GM23338 (cell line): ENCODE data around the gene CLEC11A. TPM values are rescaled to one million over a fixed set of nuclear protein-coding genes. Genes with fewer than 3 reads are reported as not detected.

Experiments
- ATAC-seq: fragments of 200-7000 bp; cut with Tn5 transposase; 3 replicates; pipeline ENCODE4 v1.9.1; 2020
- DNase-seq: peaks from one replicate; pipeline ENCODE4 v3.0.0-alpha.2; 2015; ENCODE audit warnings: low spot score
- H2AFZ ChIP-seq: fragments of 200-600 bp; sonication (generic); 2 replicates; pipeline ENCODE4 v1.8.0; 2016; ENCODE audit warnings: antibody characterized with exemption, mild to moderate bottlenecking, moderate library complexity
- H3F3A ChIP-seq: fragments of 200-600 bp; sonication (generic); replicated peaks from 2 replicates; pipeline ENCODE4 v1.8.0; 2017; ENCODE audit warnings: antibody characterized with exemption, mixed run types, low read depth
- H3K27ac ChIP-seq: fragments of 200-600 bp; sonication (generic); 2 replicates; pipeline ENCODE4 v1.6.1; 2016; ENCODE audit warnings: low read depth
- H3K27me3 ChIP-seq: fragments of 200-600 bp; sonication (generic); 2 replicates; pipeline ENCODE4 v1.8.0; 2016; ENCODE audit warnings: mild to moderate bottlenecking, mixed run types, moderate library complexity; ENCODE audit not compliant: insufficient read depth
- H3K36me3 ChIP-seq: fragments of 200-600 bp; sonication (generic); 2 replicates; pipeline ENCODE4 v1.8.0; 2016; ENCODE audit warnings: mild to moderate bottlenecking; ENCODE audit not compliant: insufficient read depth
- H3K4me1 ChIP-seq: fragments of 200-600 bp; sonication (generic); 2 replicates; pipeline ENCODE4 v1.8.0; 2016; ENCODE audit warnings: mild to moderate bottlenecking, moderate library complexity; ENCODE audit not compliant: insufficient read depth
- H3K4me2 ChIP-seq: fragments of 200-600 bp; sonication (generic); 2 replicates; pipeline ENCODE4 v1.7.1; 2017; ENCODE audit warnings: mixed run types
- H3K4me3 ChIP-seq: fragments of 200-600 bp; sonication (generic); 2 replicates; pipeline ENCODE4 v1.6.1; 2016; ENCODE audit warnings: mixed run types
- H3K79me2 ChIP-seq: fragments of 200-600 bp; sonication (generic); replicated peaks from 2 replicates; pipeline ENCODE4 v1.8.0; 2017; ENCODE audit warnings: mild to moderate bottlenecking; ENCODE audit not compliant: insufficient read depth
- H3K9me2 ChIP-seq: fragments of 200-600 bp; sonication (generic); 2 replicates; pipeline ENCODE4 v1.8.0; 2017; ENCODE audit not compliant: insufficient read depth
- H4K20me1 ChIP-seq: fragments of 200-600 bp; sonication (generic); replicated peaks from 2 replicates; pipeline ENCODE4 v1.8.0; 2017; ENCODE audit warnings: mild to moderate bottlenecking; ENCODE audit not compliant: insufficient read depth
- H3K27ac Mint-ChIP-seq: 2 replicates; pipeline ENCODE4 v1.8.0; 2020; ENCODE audit warnings: inconsistent platforms, mild to moderate bottlenecking, moderate library complexity, mixed read lengths
- H3K27me3 Mint-ChIP-seq: 3 replicates; pipeline ENCODE4 v1.8.0; 2022; ENCODE audit warnings: low read depth, mild to moderate bottlenecking, moderate library complexity, mixed read lengths, inconsistent platforms; ENCODE audit not compliant: insufficient read depth, poor library complexity
- H3K36me3 Mint-ChIP-seq: 3 replicates; pipeline ENCODE4 v1.8.0; 2021; ENCODE audit warnings: low read depth, mild to moderate bottlenecking, inconsistent platforms, moderate library complexity, mixed read lengths
- H3K4me1 Mint-ChIP-seq: 3 replicates; pipeline ENCODE4 v1.8.0; 2020; ENCODE audit warnings: mild to moderate bottlenecking, inconsistent platforms, mixed read lengths
- H3K4me3 Mint-ChIP-seq: 3 replicates; pipeline ENCODE4 v1.8.0; 2021; ENCODE audit warnings: moderate library complexity, mild to moderate bottlenecking, inconsistent platforms, mixed read lengths
- H3K9me3 Mint-ChIP-seq: 3 replicates; pipeline ENCODE4 v1.8.0; 2020; ENCODE audit warnings: moderate library complexity, mild to moderate bottlenecking, inconsistent platforms, mixed read lengths
- CREB1 ChIP-seq: fragments of 250-450 bp; sonication (Bioruptor Pico); IDR thresholded peaks from 2 replicates; pipeline ENCODE4 v1.5.0; 2020; ENCODE audit warnings: low read depth, mild to moderate bottlenecking, moderate library complexity
- ETS1 ChIP-seq: IDR thresholded peaks from 2 replicates; pipeline ENCODE4 v1.6.1; 2016; ENCODE audit warnings: antibody characterized with exemption
- EZH2 ChIP-seq: fragments of 200-600 bp; sonication (generic); IDR thresholded peaks from one replicate; pipeline ENCODE4 v1.8.0; 2017; ENCODE audit warnings: antibody characterized with exemption, mild to moderate bottlenecking, low read depth; ENCODE audit not compliant: unreplicated experiment
- EZH2phosphoT487 ChIP-seq: fragments of 200-600 bp; sonication (generic); IDR thresholded peaks from one replicate; pipeline ENCODE4 v1.8.1; 2018; ENCODE audit warnings: antibody characterized with exemption; ENCODE audit not compliant: unreplicated experiment
- POLR2AphosphoS5 ChIP-seq: IDR thresholded peaks from 2 replicates; pipeline ENCODE4 v1.6.1; 2016; ENCODE audit warnings: antibody characterized with exemption, low read depth
- STAT1 ChIP-seq: IDR thresholded peaks from one replicate; pipeline ENCODE4 v1.6.1; 2016; ENCODE audit warnings: antibody characterized with exemption; ENCODE audit not compliant: unreplicated experiment
- ZNF114 ChIP-seq: fragments of 250-450 bp; sonication (Bioruptor Pico); IDR thresholded peaks from 2 replicates; pipeline ENCODE4 v1.5.0; 2020; ENCODE audit warnings: mild to moderate bottlenecking, moderate library complexity
- ZNF331 ChIP-seq: fragments of 250-450 bp; sonication (Bioruptor Pico); IDR thresholded peaks from 2 replicates; pipeline ENCODE4 v1.5.0; 2020; ENCODE audit warnings: low read depth, mild to moderate bottlenecking, moderate library complexity
- ZNF462 ChIP-seq: fragments of 250-450 bp; sonication (Bioruptor Pico); IDR thresholded peaks from 2 replicates; pipeline ENCODE4 v1.5.0; 2020; ENCODE audit warnings: mild to moderate bottlenecking, moderate library complexity
- polyA plus RNA-seq: library from polyadenylated mRNA; unstranded; fragments of >200 nt; fragmentation: Nextera tagmentation; extraction: Ambion mirVana; gene quantifications from 2 replicates; pipeline ENCODE4 v1.2.1, GENCODE V29; 2016
- total RNA-seq: library from RNA; depleted of rRNA; stranded (reverse); fragments of >200 nt; shearing (Covaris generic); gene quantifications from 2 replicates; pipeline ENCODE4 v1.2.3, GENCODE V29; 2014
- TF ChIP-seq, protein P1 (sequence below), 2 experiments: fragments of 200-600 bp in 1 of 2; sonication (generic) in 1 of 2; conservative IDR thresholded peaks; 2 replicates each; pipeline versions ENCODE4 v1.5.1 to v1.6.1; 2016 to 2017; ENCODE audit warnings: antibody characterized with exemption in 2 of 2, low read depth in 2 of 2, mild to moderate bottlenecking in 2 of 2, moderate library complexity in 1 of 2

CLEC11A gene
- total and polyA plus RNA-seq, 2 experiments from 2014 or later: 8.0 to 15.5 TPM

DNA sequence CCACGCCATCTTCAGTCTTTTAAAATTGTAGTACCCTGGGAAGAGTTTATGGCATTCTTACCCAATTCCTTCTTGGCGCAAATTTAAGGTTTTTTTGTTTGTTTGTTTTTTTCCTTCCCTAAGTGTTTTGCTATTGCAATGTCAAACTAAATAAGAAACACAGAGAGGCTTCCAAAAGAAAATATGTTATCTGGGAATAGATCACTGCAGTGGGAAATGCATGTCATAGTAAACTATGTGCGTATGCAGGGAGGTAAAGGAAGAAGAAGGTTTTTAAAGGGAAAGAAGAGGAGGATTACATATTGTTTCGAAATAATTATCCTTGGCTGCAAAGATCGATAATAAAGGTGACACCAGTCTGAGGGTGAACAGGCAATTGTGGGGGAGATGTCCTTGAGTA is 13.2 kb downstream of the CLEC11A start (continued):
- TF ChIP-seq ZNF462 (CRISPR knock-in tag): no peak

GRCh38 chr19:50739132-50739913 is 16.2 kb downstream of the CLEC11A start:
- Histone ChIP-seq H3K4me1 (no peaks in the 10 kb centered on the region), H3K79me2 (no peaks in the 10 kb centered on the region), H3F3A (no peaks in the 10 kb centered on the region), H3K4me3 (no peak overlapping the region), H3K27ac (no peak overlapping the region), H3K36me3 (no peaks in the 10 kb centered on the region), H2AFZ (no peak overlapping the region), H3K27me3 (no peaks in the 10 kb centered on the region), H3K4me2 (no peak overlapping the region), H4K20me1 (no peaks in the 10 kb centered on the region), H3K9me2 (no peaks in the 10 kb centered on the region)
- peaks cover 99% of the 10 kb centered on the region for H3K9me3 Mint-ChIP-seq
- H3K27me3 Mint-ChIP-seq: peaks cover 4% of the 10 kb centered on the region
- DNase-seq: no peak
- H3K4me3 Mint-ChIP-seq: no peak overlapping the region
- H3K27ac Mint-ChIP-seq: no peak overlapping the region
- TF ChIP-seq STAT1: no peak
- H3K4me1 Mint-ChIP-seq: no peaks in the 10 kb centered on the region
- ATAC-seq: no peak
- peaks cover 42% of the 10 kb centered on the region for H3K36me3 Mint-ChIP-seq

DNA sequence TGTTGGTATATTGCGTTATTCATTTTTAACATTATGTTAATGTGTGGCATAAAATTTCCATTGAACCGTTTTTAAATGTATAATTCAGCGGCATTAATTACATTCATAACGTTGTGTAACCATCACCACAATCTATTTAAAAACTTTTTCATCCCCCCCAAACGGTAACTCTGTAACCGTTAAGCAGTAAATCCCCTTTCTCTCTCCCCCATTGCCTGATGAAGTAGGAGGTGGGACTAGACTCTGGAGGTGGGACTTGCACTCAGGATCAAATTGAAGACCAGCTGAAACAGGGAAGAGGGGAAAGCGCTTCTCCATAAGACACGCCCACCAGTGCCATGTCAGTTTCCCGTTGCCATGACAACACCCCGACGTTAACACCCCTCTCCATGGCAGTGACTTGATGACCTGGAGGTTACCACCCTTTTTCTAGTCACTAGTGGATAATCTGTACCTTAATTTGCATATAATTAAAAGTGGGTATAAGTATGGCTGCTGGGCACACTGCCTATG is 16.8 kb downstream of the CLEC11A start:
- H3K79me2 ChIP-seq: no peaks in the 10 kb centered on the region
- no peak for ATAC-seq
- peaks cover 42% of the 10 kb centered on the region for H3K36me3 Mint-ChIP-seq
- no peaks in the 10 kb centered on the region for H3K9me2 ChIP-seq
- no peaks in the 10 kb centered on the region for H3K4me1 Mint-ChIP-seq
- no peak overlapping the region for H3K4me3 ChIP-seq
- no peak overlapping the region for H3K4me2 ChIP-seq
- H3K4me1 ChIP-seq: no peaks in the 10 kb centered on the region
- no peak overlapping the region for H2AFZ ChIP-seq
- H4K20me1 ChIP-seq: no peaks in the 10 kb centered on the region
- H3K27me3 ChIP-seq: no peaks in the 10 kb centered on the region
- H3K27ac Mint-ChIP-seq: no peak overlapping the region
- no peak overlapping the region for H3K4me3 Mint-ChIP-seq
- H3K27me3 Mint-ChIP-seq: peaks cover 4% of the 10 kb centered on the region
- H3F3A ChIP-seq: no peaks in the 10 kb centered on the region
- H3K27ac ChIP-seq: no peak overlapping the region
- peak; percentile 85 for DNase-seq
- no peaks in the 10 kb centered on the region for H3K36me3 ChIP-seq
- H3K9me3 Mint-ChIP-seq: peaks cover 99% of the 10 kb centered on the region
- TF ChIP-seq CREB1 (CRISPR knock-in tag) (no peak), ZNF114 (CRISPR knock-in tag) (no peak), POLR2AphosphoS5 (no peak), EZH2 (no peak), STAT1 (no peak), EZH2phosphoT487 (no peak), ZNF331 (no peak), ETS1 (no peak)
- TF ChIP-seq, protein P1, sequence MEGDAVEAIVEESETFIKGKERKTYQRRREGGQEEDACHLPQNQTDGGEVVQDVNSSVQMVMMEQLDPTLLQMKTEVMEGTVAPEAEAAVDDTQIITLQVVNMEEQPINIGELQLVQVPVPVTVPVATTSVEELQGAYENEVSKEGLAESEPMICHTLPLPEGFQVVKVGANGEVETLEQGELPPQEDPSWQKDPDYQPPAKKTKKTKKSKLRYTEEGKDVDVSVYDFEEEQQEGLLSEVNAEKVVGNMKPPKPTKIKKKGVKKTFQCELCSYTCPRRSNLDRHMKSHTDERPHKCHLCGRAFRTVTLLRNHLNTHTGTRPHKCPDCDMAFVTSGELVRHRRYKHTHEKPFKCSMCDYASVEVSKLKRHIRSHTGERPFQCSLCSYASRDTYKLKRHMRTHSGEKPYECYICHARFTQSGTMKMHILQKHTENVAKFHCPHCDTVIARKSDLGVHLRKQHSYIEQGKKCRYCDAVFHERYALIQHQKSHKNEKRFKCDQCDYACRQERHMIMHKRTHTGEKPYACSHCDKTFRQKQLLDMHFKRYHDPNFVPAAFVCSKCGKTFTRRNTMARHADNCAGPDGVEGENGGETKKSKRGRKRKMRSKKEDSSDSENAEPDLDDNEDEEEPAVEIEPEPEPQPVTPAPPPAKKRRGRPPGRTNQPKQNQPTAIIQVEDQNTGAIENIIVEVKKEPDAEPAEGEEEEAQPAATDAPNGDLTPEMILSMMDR (conservative IDR thresholded peaks at IDR 0.05; ENCODE audit: low read depth in 2 of 2): no peak
